Subcutaneous adipose tissue (tissue), 4 donors: ENCODE measurements around the gene GPR132. TPM values are rescaled to one million over a fixed set of nuclear protein-coding genes. Genes with fewer than 3 reads are reported as not detected.

Source experiments
- CTCF ChIP-seq: fragments of 450-650 bp; IDR thresholded peaks from one replicate; pipeline ENCODE4 v1.5.1; 2016; ENCODE audit warnings: low read depth, mild to moderate bottlenecking, control low read depth, antibody characterized with exemption, moderate library complexity
- total RNA-seq, 4 donors: library from RNA; depleted of rRNA; stranded (reverse); fragments of >200 nt; gene quantifications; one replicate each; pipeline ENCODE4 v1.1.0, GENCODE V29; 2016

Gene GPR132
- total RNA-seq, 4 donors from 2014 or later = 1.3 to 5.5 (median 3.3) TPM

GRCh38 chr14:105021656-105022275 is 43.5 kb downstream of the GPR132 start:
- no peak for TF ChIP-seq CTCF

GRCh38 chr14:105020815-105021655 is 44.2 kb downstream of the GPR132 start, which contains the start of gene CDCA4:
Gene CDCA4 (minus strand): TSS chr14:105021083. CDS start chr14:105011929, 9,154 bp downstream.
- no peak for TF ChIP-seq CTCF

GRCh38 chr14:105019861-105020814 is 45.1 kb downstream of the GPR132 start:
- no peak for TF ChIP-seq CTCF

GRCh38 chr14:105018414-105018813 is 46.8 kb downstream of the GPR132 start:
- no peak for TF ChIP-seq CTCF

- TF ChIP-seq CTCF = no peak
These were observed 49.3 kb downstream of the GPR132 start for GRCh38 chr14:105015905-105016304.

- no peak for TF ChIP-seq CTCF
These were observed 50.0 kb downstream of the GPR132 start for GRCh38 chr14:105015242-105015641.
